GM19328 (cell line): ENCODE data around the gene RUNDC1.
"Not testable (repeated sequence)": the region's sequence is repeated elsewhere in the genome, so short reads cannot be mapped to it uniquely, and the experiment has no call there.

ENCODE experiments used
- ATAC-seq: cut with Tn5 transposase; IDR thresholded peaks from one replicate; pipeline ENCODE4 v1.9.1; 2021; ENCODE audit warnings: mild to moderate bottlenecking, moderate library complexity; ENCODE audit not compliant: unreplicated experiment

The RUNDC1 gene

DNA sequence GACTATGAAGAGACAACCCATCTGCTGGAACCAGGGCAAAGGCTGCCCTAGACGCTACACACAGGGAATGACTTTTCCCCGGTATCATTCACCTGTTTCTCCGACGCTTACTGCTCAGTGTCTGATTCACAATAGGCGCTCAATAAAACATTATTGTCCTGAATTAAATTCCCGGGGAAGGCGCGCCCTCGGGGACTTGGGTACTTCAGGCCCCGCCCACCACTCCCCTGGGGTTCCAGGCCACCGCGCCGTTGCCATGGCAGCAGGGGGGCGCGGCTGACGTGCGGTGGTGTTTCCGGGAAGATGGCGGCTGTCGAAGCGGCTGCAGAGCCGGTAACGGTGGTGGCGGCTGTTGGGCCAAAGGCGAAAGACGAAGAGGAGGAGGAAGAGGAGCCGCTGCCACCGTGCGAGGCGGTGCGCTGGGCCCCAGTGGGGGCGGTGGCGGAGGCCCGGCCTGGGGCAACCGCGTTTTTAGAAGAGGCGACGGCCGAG, at the start of gene RUNDC1:
Gene RUNDC1 (plus strand): TSS at position 292 of the 492 bp plus-strand sequence. CDS start 12 bp downstream, at position 304.
- ATAC-seq, result peak; percentile 71

DNA sequence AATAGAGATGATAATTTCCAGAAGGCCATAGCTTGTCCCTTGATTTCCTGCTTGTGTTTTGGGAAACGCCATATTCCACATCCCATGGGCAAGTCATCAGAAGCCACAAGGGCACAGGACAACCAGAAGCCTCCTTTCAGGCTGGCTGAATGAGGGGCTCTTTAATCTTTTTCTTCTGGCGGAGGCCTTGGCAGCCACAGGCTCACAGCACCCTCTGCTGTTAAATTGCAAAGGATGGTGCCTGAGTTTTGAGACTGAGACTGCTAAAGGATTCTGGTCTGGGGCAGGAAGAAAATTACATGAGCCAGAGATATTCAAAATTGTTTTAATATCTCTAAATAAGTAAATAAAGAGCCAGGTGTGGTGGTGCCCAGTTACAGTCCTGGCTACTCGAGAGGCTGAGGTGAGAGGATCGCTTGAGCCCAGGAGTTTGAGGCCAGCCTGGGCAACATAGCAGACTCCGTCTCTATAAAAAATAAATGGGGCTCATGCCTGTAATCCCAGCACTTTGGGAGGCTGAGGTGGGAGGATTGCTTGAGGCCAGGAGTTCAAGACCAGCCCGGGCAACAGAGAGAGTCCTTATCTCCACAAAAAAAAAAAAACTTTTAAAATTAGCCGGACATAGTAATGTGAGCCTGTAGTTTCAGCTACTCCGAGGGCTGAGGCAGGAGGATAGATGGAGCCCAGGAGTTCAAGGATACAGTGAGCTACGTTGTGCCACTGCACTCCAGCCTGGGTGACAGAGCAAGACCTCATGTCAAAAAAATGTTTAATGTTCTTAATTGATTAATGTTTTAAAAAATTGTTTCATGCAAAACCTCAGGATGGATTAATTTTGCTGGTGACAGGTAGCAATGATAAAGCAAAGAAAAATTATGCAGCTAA, 42.4 kb upstream of the RUNDC1 start:
- no peak for ATAC-seq

DNA sequence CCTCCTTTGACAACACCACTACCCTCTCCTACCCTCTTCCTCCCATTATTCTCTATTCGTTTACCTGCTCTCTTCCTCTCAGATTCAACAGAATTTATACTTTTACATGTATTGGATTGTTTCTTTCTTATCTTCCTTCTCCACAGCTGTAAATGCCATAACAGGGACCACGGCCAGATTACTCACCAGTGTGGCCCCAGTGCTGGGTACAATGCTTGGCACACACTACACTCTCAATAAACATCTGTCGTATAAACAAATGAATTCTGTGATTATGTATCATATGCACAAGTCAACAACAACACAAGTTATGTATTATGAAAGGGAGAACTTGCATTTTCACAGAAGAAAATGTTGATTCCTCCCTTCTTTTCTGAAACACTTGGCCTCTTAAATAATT, 36.2 kb upstream of the RUNDC1 start:
- ATAC-seq, result no peak

DNA sequence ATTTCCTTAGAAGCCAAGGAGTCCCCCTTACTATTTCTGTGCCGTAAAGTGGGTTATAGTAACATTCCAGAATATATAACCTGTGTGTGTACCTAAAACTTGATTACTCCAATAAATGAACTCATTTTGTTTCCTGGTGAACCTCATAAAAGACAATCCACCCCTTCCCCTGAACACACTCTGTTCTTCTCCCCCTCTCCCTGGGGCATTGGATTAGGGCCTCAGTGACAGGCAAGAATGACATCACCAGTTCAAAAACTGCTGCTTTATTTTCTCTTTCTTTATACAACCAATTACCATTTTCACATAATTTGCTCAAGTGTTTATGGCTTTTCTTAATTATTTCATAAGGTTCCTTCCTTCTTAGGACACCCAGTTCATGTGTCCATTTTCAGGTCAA, 33.6 kb upstream of the RUNDC1 start:
- ATAC-seq, result no peak

DNA sequence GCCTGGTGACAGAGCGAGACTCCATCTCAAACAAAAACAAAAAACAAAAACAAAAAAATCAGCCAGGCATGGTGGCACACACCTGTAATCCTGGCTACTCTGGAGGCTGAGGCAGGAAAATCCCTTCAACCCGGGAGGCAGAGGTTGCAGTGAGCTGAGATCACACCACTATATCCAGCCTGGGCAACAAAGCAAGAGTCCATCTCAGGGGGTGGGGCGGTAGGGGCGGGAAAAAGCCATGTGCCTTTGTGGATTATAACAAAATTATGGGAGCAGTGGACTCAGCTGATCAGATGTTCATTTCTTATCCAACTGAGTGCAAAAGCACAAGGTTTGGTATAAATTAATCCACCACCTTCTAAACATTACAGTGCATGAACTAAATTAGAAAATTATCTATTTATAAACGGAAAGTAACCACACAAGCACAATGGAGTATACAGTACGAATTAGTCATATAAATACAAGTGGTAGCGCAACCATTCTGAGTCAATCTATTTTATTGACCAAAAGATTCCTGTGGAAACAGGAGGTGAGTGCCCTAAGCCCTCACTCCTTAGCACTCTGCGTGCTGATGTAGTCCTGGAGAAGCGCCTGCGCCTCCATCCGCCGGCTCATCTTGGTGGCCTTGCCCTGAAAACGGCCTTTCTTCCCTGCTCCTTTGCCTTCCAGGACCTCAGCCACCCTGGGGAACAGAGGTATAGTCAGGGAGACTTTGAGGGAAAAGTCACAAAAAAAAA, 30.2 kb upstream of the RUNDC1 start:
- no peak for ATAC-seq

DNA sequence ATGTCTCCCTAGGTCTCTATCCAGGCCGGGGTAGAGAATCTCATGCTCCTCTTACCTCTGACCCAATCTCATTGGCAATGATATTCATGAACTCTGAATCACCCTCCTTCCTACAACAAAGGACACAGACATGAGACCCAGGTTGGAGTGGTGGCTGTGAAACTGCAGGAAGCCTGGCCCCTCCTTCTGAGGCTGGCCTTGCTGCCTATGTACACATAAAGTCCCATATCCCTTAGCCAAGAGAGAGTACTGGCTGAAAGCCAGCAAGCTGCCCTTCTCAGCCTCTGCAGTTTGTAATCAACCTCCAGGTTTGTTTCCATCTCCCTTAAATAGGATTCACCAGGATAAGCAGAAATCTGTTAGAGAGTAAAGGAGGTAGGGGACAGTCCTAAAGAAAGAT, 26.7 kb upstream of the RUNDC1 start:
- ATAC-seq, result no peak

DNA sequence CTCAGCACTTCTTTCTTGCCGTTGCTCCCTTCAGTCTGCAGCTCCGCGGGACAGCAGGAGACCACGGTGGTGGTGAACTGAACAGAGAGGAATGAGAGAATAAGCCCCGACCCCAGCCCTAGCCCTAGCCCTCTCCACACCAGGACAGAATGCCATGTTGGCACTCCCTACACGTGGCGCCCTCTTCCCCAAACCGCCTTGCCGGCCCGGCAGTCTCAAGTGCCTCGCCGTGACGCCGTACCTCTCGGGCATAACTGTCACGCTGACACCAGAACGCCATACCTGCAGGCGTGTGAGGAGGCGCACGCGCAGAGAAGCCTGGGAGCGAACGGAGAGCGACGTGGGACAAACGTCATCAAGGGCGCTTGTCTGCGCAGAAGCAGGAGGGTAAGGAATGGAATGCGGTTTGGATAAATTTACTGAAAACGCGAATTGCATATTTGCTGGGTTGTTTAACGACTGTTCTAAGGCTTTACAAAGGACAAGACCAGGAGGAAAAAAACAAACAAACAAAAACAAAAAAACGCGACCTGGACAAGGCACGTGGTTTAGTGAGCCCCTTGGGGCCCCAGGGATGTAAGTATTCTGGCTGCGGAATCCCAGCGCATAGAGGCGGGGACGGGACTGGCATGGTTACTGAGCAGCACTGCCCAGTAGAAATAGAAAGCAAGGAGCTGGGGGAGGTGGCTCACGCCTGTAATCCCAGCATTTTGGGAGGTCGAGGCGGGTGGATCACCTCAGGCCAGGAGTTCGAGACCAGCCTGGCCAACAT, 16.0 kb upstream of the RUNDC1 start, which contains the start of gene AARSD1:
Gene AARSD1 (minus strand): TSS at position 294 of the 772 bp plus-strand sequence. CDS start 14 bp downstream, at position 280.
- ATAC-seq, result peak; percentile 82

DNA sequence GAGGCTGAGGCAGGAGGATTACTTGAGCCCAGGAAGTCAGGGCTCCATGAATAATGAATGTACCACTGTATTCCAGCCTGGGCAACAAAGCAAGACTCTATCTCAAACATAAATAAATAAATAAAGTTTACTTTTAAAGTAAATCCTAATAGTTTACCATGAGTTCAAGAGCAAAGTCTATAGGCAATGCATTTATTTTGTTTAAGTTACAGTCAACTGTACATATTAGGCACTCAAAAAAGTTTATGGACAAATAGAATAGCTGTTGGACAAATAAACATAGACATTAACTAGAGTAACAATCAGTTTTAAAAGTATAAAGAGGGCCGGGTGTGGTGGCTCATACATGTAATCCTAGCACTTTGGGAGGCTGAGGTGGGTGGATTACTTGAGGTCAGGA, 12.4 kb upstream of the RUNDC1 start:
- no peak for ATAC-seq

DNA sequence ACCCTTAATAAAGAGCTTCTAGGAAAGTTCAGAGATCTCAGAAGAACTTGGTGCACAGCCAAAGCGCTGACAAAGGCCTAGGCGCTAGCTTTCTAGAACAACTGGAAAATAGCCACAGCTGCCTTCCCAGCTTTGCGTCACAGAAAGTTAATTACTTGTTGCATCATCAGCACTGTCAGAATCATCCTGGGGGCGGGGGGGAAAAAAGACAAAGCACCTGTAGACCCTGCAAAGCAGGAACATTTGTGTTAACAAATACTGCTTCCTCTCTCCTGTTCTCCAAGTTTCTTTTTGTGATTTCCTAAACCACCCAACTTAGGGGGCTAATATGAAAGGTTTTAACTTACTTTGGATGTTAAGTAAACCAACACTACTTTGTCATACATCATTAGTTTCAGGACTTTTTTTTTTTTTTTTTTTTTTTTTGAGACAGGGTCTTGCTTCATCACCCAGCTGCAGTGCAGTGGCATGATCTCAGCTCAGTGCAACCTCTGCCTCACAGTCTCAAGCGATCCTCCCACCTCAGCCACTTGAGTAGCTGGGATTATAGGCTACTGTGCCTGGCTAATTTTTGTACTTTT, 11.3 kb upstream of the RUNDC1 start:
- ATAC-seq, result no peak

DNA sequence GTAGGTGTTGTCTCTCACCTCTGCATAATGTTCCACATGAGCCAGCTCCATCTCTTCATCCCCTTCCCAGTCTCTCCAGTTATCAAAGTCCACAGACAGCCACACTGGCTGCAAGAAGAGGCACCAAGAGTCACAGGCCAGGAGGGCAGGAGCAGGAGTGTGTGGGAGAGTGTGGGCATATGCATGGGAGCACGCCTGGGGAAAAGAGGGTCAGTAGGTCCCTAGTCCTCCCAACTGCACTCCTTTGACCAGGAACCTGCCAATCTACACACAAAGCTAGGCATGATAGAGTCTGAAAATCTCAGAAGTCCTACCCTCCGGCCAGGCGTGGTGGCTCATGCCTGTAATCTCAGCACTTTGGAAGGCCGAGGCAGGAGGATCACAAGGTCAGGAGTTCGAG, 8.8 kb upstream of the RUNDC1 start:
- ATAC-seq, result no peak

DNA sequence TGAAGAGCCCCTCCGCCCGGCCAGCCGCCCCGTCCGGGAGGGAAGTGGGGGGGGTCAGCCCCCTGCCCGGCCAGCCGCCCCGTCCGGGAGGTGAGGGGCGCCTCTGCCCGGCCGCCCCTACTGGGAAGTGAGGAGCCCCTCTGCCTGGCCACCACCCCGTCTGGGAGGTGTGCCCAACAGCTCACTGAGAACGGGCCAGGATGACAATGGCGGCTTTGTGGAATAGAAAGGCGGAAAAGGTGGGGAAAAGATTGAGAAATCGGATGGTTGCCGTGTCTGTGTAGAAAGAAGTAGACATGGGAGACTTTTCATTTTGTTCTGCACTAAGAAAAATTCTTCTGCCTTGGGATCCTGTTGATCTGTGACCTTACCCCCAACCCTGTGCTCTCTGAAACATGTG, 7.0 kb upstream of the RUNDC1 start:
- not testable (repeated sequence) for ATAC-seq

DNA sequence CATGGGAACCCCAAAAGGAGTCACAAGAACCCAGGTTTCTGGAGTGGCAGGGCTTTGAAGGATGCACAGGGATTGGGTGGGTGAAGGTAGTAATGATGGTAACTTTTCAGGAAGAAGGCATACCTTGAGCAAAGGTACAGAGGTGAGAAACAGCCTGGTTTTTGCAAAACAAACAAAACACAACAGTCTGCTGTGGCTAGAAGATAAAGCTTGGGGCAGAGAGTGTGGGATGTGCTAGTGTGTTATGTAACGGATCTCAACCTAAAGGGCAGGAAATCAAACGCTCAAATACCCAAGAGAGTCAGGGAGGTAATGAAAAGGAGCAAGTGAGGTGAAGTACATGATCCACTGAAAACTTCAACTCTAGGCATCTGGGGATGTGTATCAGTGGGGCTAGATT, 5.1 kb upstream of the RUNDC1 start:
- ATAC-seq, result no peak

DNA sequence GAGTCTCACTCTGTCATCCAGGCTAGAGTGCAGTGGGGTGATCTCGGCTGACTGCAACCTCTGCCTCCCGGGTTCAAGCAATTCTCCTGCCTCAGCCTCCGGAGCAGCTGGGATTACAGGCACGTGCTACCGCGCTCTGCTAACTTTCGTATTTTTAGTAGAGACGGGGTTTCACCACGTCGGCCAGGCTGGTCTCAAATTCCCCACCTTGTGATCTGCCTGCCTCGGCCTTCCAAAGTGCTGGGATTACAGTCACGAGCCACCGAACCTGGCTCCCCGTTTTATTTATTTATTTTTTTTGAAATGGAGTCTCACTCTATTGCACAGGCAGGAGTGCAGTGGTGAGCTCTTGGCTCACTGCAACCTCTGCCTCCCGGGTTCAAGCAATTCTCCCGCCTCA, 4.7 kb upstream of the RUNDC1 start:
- ATAC-seq, result not testable (repeated sequence)

DNA sequence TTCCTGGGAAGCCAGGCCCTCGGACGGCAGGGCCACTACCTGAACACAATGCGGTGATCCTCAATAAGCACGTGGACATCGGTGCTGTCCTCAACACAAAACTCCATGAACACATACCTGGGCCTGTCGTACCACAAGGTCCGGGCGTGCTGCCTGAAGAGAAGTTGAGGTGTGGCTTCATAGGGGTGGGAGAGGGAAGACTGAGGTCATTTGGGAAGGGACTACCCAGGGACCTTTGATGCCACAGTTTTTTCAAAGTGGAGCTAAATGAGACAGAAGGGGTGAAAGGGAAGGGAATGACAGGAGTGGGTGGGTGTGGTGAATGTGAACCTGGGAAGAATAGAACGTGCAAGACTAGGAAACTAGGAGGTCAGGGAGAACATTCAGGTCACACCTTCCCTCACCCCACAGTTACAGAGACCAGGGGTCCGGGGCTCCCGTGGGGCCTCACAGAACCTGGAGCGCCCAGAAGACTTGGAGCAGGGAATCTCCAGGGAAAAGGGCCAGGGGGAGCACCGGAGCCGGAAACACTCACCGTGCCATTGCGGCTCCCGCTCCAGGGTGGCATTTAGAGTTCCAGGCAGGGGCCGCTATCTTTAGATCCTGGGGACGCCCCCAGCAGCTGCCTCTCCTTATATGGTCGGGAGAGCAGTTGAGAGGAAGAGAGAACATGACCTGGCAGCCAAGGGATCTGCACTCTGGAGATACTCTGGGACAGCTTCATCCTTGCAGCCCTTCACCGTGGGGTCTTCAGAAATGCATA, 673 bp upstream of the RUNDC1 start, which contains the start of gene PTGES3L:
Gene PTGES3L (minus strand): TSS at position 570 of the 763 bp plus-strand sequence. CDS start 27 bp downstream, at position 543.
- ATAC-seq, result peak; percentile 17

DNA sequence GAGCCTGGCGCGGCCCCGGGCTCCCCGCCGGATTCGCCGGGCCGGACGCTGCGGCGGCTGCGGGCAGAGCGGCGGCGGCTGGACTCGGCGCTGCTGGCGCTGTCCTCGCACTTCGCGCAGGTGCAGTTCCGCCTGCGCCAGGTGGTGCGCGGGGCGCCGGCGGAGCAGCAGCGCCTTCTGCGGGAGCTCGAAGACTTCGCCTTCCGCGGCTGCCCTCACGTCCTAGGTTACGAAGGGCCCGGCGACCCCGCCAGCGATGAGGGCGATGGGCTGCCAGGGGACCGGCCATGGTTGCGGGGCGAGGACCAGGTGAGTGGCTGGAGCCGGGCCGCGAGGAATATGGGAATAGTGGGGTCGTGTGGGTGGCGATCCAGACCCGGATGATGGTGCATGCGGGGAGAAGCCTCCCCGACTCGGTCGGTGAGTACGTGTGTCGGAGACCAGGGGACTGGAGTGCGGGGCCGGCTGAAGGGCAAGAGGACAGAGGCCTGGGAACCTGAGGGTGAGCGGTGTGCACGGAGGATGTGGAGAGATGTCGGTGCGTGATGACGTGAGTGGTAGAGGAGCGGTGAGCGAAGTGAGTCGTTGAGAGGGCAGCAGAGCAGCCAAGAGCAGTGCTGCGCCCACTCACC, 517 bp downstream of the RUNDC1 start:
- peak; percentile 54 for ATAC-seq

DNA sequence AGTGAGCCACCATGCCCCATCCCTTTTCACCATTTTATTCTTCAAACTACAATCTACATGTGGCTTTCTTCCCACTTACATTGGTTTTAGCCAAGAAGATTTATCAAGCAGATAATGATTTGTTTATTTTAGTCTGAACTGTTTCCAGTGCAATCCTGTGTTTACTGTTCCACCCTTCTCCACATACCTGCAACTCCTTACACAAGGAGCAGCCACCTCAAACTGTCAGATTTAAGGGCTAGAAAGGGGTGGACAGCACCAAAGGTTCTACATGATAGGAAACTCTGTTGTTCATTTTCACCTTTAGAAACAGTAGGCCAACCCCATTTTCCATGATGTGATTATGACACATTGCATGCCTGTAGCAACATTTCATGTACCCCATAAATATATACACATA, 1.9 kb downstream of the RUNDC1 start:
- no peak for ATAC-seq

DNA sequence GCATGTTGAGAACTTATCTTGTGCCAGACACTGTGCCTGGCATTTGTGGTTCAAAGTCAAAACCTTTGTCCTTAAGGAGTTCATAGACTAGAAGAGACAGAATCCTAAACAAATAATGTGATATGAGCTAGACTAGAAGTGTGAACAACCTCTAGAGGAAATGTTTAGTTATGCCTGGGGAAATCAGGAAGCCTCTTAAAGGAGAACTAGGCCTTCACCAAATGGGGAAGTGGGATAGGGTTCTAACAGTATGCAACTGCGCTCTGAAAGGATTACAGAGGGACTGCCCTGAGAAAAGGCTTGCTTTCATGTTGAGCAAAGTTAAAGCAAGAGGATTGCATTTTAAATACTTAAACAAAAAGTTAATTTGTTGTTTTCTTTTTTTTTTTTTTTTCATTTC, 4.9 kb downstream of the RUNDC1 start:
- ATAC-seq, result no peak

DNA sequence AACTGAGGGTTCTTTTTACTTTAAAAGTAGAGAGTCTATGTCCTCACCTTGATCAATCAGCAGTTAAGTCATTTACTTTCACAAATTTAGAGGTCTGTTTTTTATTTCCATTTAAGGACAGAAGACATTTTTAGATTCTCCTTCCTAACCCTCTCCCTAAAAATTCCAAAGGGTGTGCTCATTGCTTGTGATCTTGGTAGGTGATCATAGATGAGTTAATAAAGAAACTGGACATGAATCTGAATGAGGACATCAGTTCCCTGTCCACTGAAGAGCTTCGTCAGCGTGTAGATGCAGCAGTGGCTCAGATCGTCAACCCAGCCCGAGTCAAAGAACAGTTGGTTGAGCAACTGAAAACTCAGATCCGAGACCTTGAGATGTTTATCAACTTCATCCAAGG, 8.8 kb downstream of the RUNDC1 start:
- ATAC-seq, result no peak
